Colonic mucosa (tissue), 4 donors: Measurements from ENCODE around the gene SH3GL2. TPM values are rescaled to one million over a fixed set of nuclear protein-coding genes. Genes with fewer than 3 reads are reported as not detected.

Experiments used
- DNase-seq: peaks from one replicate; pipeline ENCODE4 v3.0.0-alpha.2; 2020
- H3K27ac ChIP-seq: fragments of 200-600 bp; one replicate; pipeline ENCODE4 v1.8.0; 2021
- H3K27me3 ChIP-seq: fragments of 200-600 bp; one replicate; pipeline ENCODE4 v1.8.0; 2021
- H3K36me3 ChIP-seq: fragments of 200-600 bp; one replicate; pipeline ENCODE4 v1.8.0; 2021
- H3K4me1 ChIP-seq: fragments of 200-600 bp; one replicate; pipeline ENCODE4 v1.8.0; 2021; ENCODE audit warnings: mild to moderate bottlenecking
- H3K4me3 ChIP-seq: fragments of 200-600 bp; one replicate; pipeline ENCODE4 v1.8.0; 2021
- H3K9ac ChIP-seq, 2 donors: one replicate each; pipeline ENCODE4 v1.7.0; 2013; ENCODE audit warnings: control low read depth in 2 of 2, low read depth in 2 of 2, low read length in 2 of 2
- H3K9me3 ChIP-seq: fragments of 200-600 bp; one replicate; pipeline ENCODE4 v1.8.0; 2021
- intact Hi-C: fragments of 100-400 bp; cut with DNase I; formaldehyde crosslinking; loops from one replicate; pipeline ENCODE4 v1.14.1; 2022
- total RNA-seq, 2 donors: library from RNA; stranded (reverse); fragmentation: NEBNext Ultra II Directional in 1 of 2; extraction: Animal tissue kit (Norgen Biotek cat#: 25700) in 1 of 2; gene quantifications; one replicate each; pipeline ENCODE4 v1.2.1, GENCODE V29; 2021
- TF ChIP-seq, protein P1 (sequence below): fragments of 200-600 bp; IDR thresholded peaks from one replicate; pipeline ENCODE4 v1.8.0; 2022; ENCODE audit warnings: antibody characterized with exemption, mild to moderate bottlenecking
- donor health status: healthy.
- donor health status: DM: no; HTN: no; CAD: no.
- donor health status: DM: no; HTN: no; CAD: no.

Gene SH3GL2
- total RNA-seq, 2 donors from 2014 or later: 1.1 TPM

DNA sequence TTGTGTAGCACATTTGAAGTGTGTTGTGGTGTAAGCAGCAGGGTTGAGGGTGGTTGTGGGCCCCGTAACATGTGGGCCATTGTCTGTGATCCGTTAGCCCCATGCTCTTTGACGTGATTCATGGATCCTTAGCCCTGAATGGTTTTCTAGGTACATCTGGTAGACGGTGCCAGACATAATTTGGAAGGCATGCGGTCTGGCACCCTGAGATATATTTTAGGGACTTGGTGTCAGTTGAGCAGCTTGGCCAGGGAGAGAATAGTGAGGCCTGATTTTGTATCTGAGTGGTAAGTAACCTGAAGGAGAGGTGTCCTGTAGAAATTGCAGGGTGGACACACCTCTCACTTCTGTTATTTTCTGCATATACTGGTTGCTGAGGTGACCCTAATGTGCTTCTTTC, 10.9 kb downstream of the SH3GL2 start:
- Histone ChIP-seq H3K36me3 (no peaks in the 10 kb centered on the region), H3K4me1 (no peaks in the 10 kb centered on the region), H3K4me3 (no peak overlapping the region), H3K27ac (no peak overlapping the region), H3K9me3 (no peaks in the 10 kb centered on the region), H3K27me3 (no peaks in the 10 kb centered on the region), H3K9ac (no peak overlapping the region)
- TF ChIP-seq, protein P1, sequence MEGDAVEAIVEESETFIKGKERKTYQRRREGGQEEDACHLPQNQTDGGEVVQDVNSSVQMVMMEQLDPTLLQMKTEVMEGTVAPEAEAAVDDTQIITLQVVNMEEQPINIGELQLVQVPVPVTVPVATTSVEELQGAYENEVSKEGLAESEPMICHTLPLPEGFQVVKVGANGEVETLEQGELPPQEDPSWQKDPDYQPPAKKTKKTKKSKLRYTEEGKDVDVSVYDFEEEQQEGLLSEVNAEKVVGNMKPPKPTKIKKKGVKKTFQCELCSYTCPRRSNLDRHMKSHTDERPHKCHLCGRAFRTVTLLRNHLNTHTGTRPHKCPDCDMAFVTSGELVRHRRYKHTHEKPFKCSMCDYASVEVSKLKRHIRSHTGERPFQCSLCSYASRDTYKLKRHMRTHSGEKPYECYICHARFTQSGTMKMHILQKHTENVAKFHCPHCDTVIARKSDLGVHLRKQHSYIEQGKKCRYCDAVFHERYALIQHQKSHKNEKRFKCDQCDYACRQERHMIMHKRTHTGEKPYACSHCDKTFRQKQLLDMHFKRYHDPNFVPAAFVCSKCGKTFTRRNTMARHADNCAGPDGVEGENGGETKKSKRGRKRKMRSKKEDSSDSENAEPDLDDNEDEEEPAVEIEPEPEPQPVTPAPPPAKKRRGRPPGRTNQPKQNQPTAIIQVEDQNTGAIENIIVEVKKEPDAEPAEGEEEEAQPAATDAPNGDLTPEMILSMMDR: no peak
- DNase-seq: no peak
- intact Hi-C loops: no loop called here

DNA sequence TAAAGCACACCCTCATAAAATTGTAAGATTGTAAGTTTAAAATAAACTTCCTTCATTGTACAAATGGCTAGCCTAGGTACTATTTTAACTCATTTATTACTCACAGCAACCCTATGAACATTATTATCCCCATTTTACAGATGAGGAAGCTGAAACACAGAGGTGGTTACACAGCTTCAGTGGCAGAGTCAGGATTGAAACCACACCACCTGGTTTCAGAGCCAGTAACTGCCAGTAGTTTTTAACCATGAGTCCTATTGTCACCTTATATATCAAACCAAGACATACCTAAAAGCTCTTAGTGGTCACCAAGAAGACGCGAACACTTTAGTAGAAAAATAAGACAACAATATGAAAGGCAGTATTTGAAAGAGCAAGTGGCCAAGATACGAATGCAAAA, 16.1 kb downstream of the SH3GL2 start:
- intact Hi-C loops: no loop called here
- Histone ChIP-seq H3K36me3 (no peaks in the 10 kb centered on the region), H3K27ac (no peak overlapping the region), H3K9ac (no peak overlapping the region), H3K27me3 (no peaks in the 10 kb centered on the region), H3K4me3 (no peak overlapping the region), H3K9me3 (no peaks in the 10 kb centered on the region), H3K4me1 (no peaks in the 10 kb centered on the region)
- DNase-seq: no peak
- TF ChIP-seq, protein P1: no peak

DNA sequence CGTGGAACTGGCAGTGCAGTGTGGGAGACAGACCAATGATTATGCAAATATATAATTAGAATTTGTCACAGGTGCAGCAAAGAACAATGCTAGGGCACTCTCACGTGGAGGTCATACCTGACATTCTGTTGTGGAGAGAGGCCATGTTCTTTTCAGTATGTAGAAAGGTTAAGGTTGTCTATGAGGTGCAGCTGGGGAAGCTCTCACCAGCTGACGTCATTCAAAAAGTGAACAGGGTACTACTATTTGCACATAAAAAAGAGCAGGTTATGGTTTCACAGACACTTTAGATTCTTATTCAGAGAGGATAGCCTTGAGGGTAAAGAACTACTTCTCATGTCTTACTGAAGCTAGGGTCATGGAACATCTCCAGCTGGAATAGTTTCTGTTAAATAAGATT, 19.1 kb downstream of the SH3GL2 start:
- H3K9ac ChIP-seq: no peak overlapping the region
- no peaks in the 10 kb centered on the region for H3K4me1 ChIP-seq
- H3K27me3 ChIP-seq: no peaks in the 10 kb centered on the region
- TF ChIP-seq, protein P1: no peak
- H3K9me3 ChIP-seq: no peaks in the 10 kb centered on the region
- intact Hi-C loops: no loop called here
- H3K36me3 ChIP-seq: no peaks in the 10 kb centered on the region
- H3K4me3 ChIP-seq: no peak overlapping the region
- no peak for DNase-seq
- H3K27ac ChIP-seq: no peak overlapping the region

- no peak overlapping the region for H3K4me3 ChIP-seq
- no peaks in the 10 kb centered on the region for H3K27me3 ChIP-seq
- H3K4me1 ChIP-seq: no peaks in the 10 kb centered on the region
- H3K9ac ChIP-seq: no peak overlapping the region
- no peak overlapping the region for H3K27ac ChIP-seq
- no peaks in the 10 kb centered on the region for H3K9me3 ChIP-seq
- DNase-seq: no peak
- H3K36me3 ChIP-seq: no peaks in the 10 kb centered on the region
- TF ChIP-seq, protein P1: no peak
- intact Hi-C loops: no loop called here
Measured at GRCh38 chr9:17600962-17601593, 22.2 kb downstream of the SH3GL2 start.

- H3K4me3 ChIP-seq: no peak overlapping the region
- H3K36me3 ChIP-seq: no peaks in the 10 kb centered on the region
- DNase-seq: no peak
- TF ChIP-seq, protein P1: no peak
- H3K27me3 ChIP-seq: no peaks in the 10 kb centered on the region
- H3K4me1 ChIP-seq: no peaks in the 10 kb centered on the region
- no peak overlapping the region for H3K27ac ChIP-seq
- intact Hi-C loops: no loop called here
- no peak overlapping the region for H3K9ac ChIP-seq
- H3K9me3 ChIP-seq: no peaks in the 10 kb centered on the region
Measured at GRCh38 chr9:17604556-17604955, 25.7 kb downstream of the SH3GL2 start.
